Measurements from ENCODE around the gene NOPCHAP1.

- TF ChIP-seq BHLHE40 (IDR thresholded peaks at IDR 0.05; ENCODE audit: borderline replicate concordance): no peak
- TF ChIP-seq FOXM1 (IDR thresholded peaks at IDR 0.05; ENCODE audit: borderline replicate concordance): no peak
- TF ChIP-seq LEF1 (IDR thresholded peaks at IDR 0.05; ENCODE audit: borderline replicate concordance): no peak
- TF ChIP-seq SP1 (IDR thresholded peaks at IDR 0.05): no peak
These were observed 30.4 kb upstream of the NOPCHAP1 start for GRCh38 chr12:104955703-104956102.
